ENCODE data around the gene PGLYRP3. TPM values are rescaled to one million over a fixed set of nuclear protein-coding genes. Genes with fewer than 3 reads are reported as not detected.

The PGLYRP3 gene
- total and polyA plus RNA-seq, 2 donors (not counting 3 experiments of a cell fraction or from before 2014, with no cell fraction given) = not detected

GRCh38 chr1:153353226-153353947 lies 40.6 kb upstream of the PGLYRP3 start:
- BruUV-seq (replicated peaks) = no TSS peak
- POLR2A ChIA-PET = no interaction called here
- CTCF ChIA-PET = interaction anchor here (0.7 to 13.2 kb wide), 13 partner anchors 8 to 219 kb away, joined by 3 to 331 read pairs (median 4); no protein-coding TSS in a partner anchor
- dilution Hi-C loops (cut with MboI; ENCODE audit: extremely low pct_ligation_motif_present, low sequenced_read_pairs) (no loop called here), intact Hi-C loops (cut with micrococcal nuclease) (loop anchor here (2.0 kb wide), 2 partner anchors 51 to 215 kb away; no protein-coding TSS in a partner anchor)
- FAIRE-seq = no peak
- no peak for DNase-seq (ENCODE audit: low read depth, low spot score)
- Histone ChIP-seq H3K27ac (ENCODE audit: insufficient read depth, low read depth, low read length) (no peak overlapping the region), H3K4me2 (ENCODE audit: insufficient read depth, low read length) (no peak overlapping the region), H3K9ac (replicated peaks; ENCODE audit: extremely low read depth, insufficient read depth, low read length) (no peak overlapping the region), H3K79me2 (ENCODE audit: control insufficient read depth, insufficient read depth, low read length) (no peaks in the 10 kb centered on the region), H3K4me1 (ENCODE audit: control insufficient read depth, extremely low read depth, insufficient read depth, low read length) (no peaks in the 10 kb centered on the region), H3K9me1 (replicated peaks; ENCODE audit: control insufficient read depth, extremely low read depth, insufficient read depth, low read length) (no peaks in the 10 kb centered on the region), H4K20me1 (replicated peaks; ENCODE audit: control insufficient read depth, extremely low read depth, insufficient read depth, low read length) (no peaks in the 10 kb centered on the region), H3K4me3 (replicated peaks in 1 of 3; ENCODE audit: insufficient read depth in 1 of 3, low read depth in 1 of 3, low read length in 3 of 3) (no peak overlapping the region), H3K9me3 (replicated peaks; ENCODE audit: control insufficient read depth, insufficient read depth, low read length) (no peaks in the 10 kb centered on the region), H3K36me3 (ENCODE audit: control insufficient read depth in 2 of 2, extremely low read depth in 1 of 2, insufficient read depth in 2 of 2, low read length in 2 of 2) (no peaks in the 10 kb centered on the region), H2AFZ (ENCODE audit: low read depth, low read length) (no peak overlapping the region), H3K27me3 (ENCODE audit: control insufficient read depth in 2 of 2, insufficient read depth in 2 of 2, low read length in 2 of 2) (no peaks in the 10 kb centered on the region)
- TF ChIP-seq CTCF (IDR thresholded peaks at IDR 0.05; ENCODE audit: extremely low read depth in 1 of 2, insufficient read depth in 1 of 2, low read depth in 1 of 2, low read length in 2 of 2) (peak; percentile 5 to 35), FOS (IDR thresholded peaks at IDR 0.05; ENCODE audit: borderline replicate concordance, insufficient read depth, low read length) (no peak)

- Histone ChIP-seq H3K4me3 (replicated peaks in 1 of 3; ENCODE audit: insufficient read depth in 1 of 3, low read depth in 1 of 3, low read length in 3 of 3) (no peak overlapping the region), H3K9me1 (replicated peaks; ENCODE audit: control insufficient read depth, extremely low read depth, insufficient read depth, low read length) (no peaks in the 10 kb centered on the region), H3K4me1 (ENCODE audit: control insufficient read depth, extremely low read depth, insufficient read depth, low read length) (no peaks in the 10 kb centered on the region), H3K27ac (ENCODE audit: insufficient read depth, low read depth, low read length) (no peak overlapping the region), H3K79me2 (ENCODE audit: control insufficient read depth, insufficient read depth, low read length) (no peaks in the 10 kb centered on the region), H4K20me1 (replicated peaks; ENCODE audit: control insufficient read depth, extremely low read depth, insufficient read depth, low read length) (no peaks in the 10 kb centered on the region), H3K4me2 (ENCODE audit: insufficient read depth, low read length) (no peak overlapping the region), H3K9ac (replicated peaks; ENCODE audit: extremely low read depth, insufficient read depth, low read length) (no peak overlapping the region), H3K27me3 (ENCODE audit: control insufficient read depth in 2 of 2, insufficient read depth in 2 of 2, low read length in 2 of 2) (no peaks in the 10 kb centered on the region), H3K36me3 (ENCODE audit: control insufficient read depth in 2 of 2, extremely low read depth in 1 of 2, insufficient read depth in 2 of 2, low read length in 2 of 2) (no peaks in the 10 kb centered on the region), H2AFZ (ENCODE audit: low read depth, low read length) (no peak overlapping the region), H3K9me3 (replicated peaks; ENCODE audit: control insufficient read depth, insufficient read depth, low read length) (no peaks in the 10 kb centered on the region)
- BruUV-seq (replicated peaks) = no TSS peak
- peak; percentile 95 for FAIRE-seq
- POLR2A ChIA-PET = no interaction called here
- dilution Hi-C loops (cut with MboI; ENCODE audit: extremely low pct_ligation_motif_present, low sequenced_read_pairs) (no loop called here), intact Hi-C loops (cut with micrococcal nuclease) (loop anchor here (1.0 to 2.0 kb wide), 3 partner anchors 52 to 216 kb away; no protein-coding TSS in a partner anchor)
- no peak for TF ChIP-seq POLR2A (IDR thresholded peaks at IDR 0.05; ENCODE audit: low read depth, low read length)
- peak; percentile 85 to 86 for TF ChIP-seq CTCF (IDR thresholded peaks at IDR 0.05; ENCODE audit: extremely low read depth in 1 of 2, insufficient read depth in 1 of 2, low read depth in 1 of 2, low read length in 2 of 2)
- no peak for TF ChIP-seq POLR2AphosphoS5 (IDR thresholded peaks at IDR 0.05; ENCODE audit: insufficient read depth, low read depth, low read length)
- peak; percentile 54 for DNase-seq (ENCODE audit: low read depth, low spot score)
- CTCF ChIA-PET = interaction anchor here (0.7 to 13.2 kb wide), 13 partner anchors 9 to 220 kb away, joined by 3 to 331 read pairs (median 3); no protein-coding TSS in a partner anchor
These were observed 39.8 kb upstream of the PGLYRP3 start for GRCh38 chr1:153352523-153352922.
